Hepatocyte (in vitro differentiated cells): ENCODE results near the gene PDGFRA. TPM values are rescaled to one million over a fixed set of nuclear protein-coding genes. Genes with fewer than 3 reads are reported as not detected.

Source experiments
- DNase-seq: peaks from one replicate; pipeline ENCODE4 v3.0.0-alpha.2; 2016; ENCODE audit warnings: low spot score
- H2AFZ ChIP-seq: fragments of 200-600 bp; sonication (generic); 2 replicates; pipeline ENCODE4 v1.6.0; 2016; ENCODE audit warnings: antibody characterized with exemption, mild to moderate bottlenecking
- H3K27ac ChIP-seq: fragments of 200-600 bp; sonication (generic); 2 replicates; pipeline ENCODE4 v1.5.1; 2016; ENCODE audit warnings: mild to moderate bottlenecking
- H3K27me3 ChIP-seq: fragments of 200-600 bp; sonication (generic); 2 replicates; pipeline ENCODE4 v1.6.1; 2016
- H3K36me3 ChIP-seq: fragments of 200-600 bp; sonication (generic); replicated peaks from 2 replicates; pipeline ENCODE4 v1.5.1; 2016; ENCODE audit warnings: low read depth; ENCODE audit not compliant: insufficient read depth
- H3K4me1 ChIP-seq: fragments of 200-600 bp; sonication (generic); 2 replicates; pipeline ENCODE4 v1.5.1; 2016; ENCODE audit warnings: mild to moderate bottlenecking, moderate library complexity; ENCODE audit not compliant: insufficient read depth
- H3K4me2 ChIP-seq: fragments of 200-600 bp; sonication (generic); 2 replicates; pipeline ENCODE4 v1.6.0; 2016
- H3K4me3 ChIP-seq: fragments of 200-600 bp; sonication (generic); 2 replicates; pipeline ENCODE4 v1.5.1; 2016; ENCODE audit warnings: mild to moderate bottlenecking
- H3K79me2 ChIP-seq: fragments of 200-600 bp; sonication (generic); 2 replicates; pipeline ENCODE4 v1.6.0; 2017; ENCODE audit warnings: mild to moderate bottlenecking
- H3K9me2 ChIP-seq: fragments of 200-600 bp; sonication (generic); replicated peaks from 2 replicates; pipeline ENCODE4 v1.6.0; 2017; ENCODE audit warnings: mild to moderate bottlenecking; ENCODE audit not compliant: insufficient read depth
- H3K9me3 ChIP-seq: fragments of 200-600 bp; sonication (generic); 2 replicates; pipeline ENCODE4 v1.5.1; 2016; ENCODE audit warnings: low read depth, mild to moderate bottlenecking
- H4K20me1 ChIP-seq: fragments of 200-600 bp; sonication (generic); 2 replicates; pipeline ENCODE4 v1.6.0; 2016; ENCODE audit warnings: mild to moderate bottlenecking; ENCODE audit not compliant: insufficient read depth, poor library complexity, severe bottlenecking
- EZH2 ChIP-seq: fragments of 200-600 bp; sonication (generic); IDR thresholded peaks from 2 replicates; pipeline ENCODE4 v1.6.1; 2016; ENCODE audit warnings: antibody characterized with exemption, mild to moderate bottlenecking, borderline replicate concordance
- EZH2phosphoT487 ChIP-seq: fragments of 200-600 bp; sonication (generic); IDR thresholded peaks from one replicate; pipeline ENCODE4 v1.6.1; 2018; ENCODE audit warnings: antibody characterized with exemption, mild to moderate bottlenecking, low read depth, moderate library complexity; ENCODE audit not compliant: unreplicated experiment, severe bottlenecking
- WGBS: methylation state at CpG from one replicate; pipeline ENCODE4 v1.1.6; 2016; ENCODE audit warnings: low lambda C conversion rate; ENCODE audit errors: missing lambda C conversion rate; 5-methylcytosine and 5-hydroxymethylcytosine counted together
- polyA plus RNA-seq: library from polyadenylated mRNA; unstranded; fragments of >200 nt; fragmentation: Nextera tagmentation; extraction: Ambion mirVana; gene quantifications from 2 replicates; pipeline ENCODE4 v1.2.1, GENCODE V29; 2016
- total RNA-seq: library from RNA; depleted of rRNA; stranded (reverse); fragments of >200 nt; gene quantifications from 2 replicates; pipeline ENCODE4 v1.2.3, GENCODE V29; 2014
- TF ChIP-seq, protein P1 (sequence below): fragments of 200-600 bp; sonication (generic); IDR thresholded peaks from 2 replicates; pipeline ENCODE4 v1.5.1; 2016; ENCODE audit warnings: antibody characterized with exemption, mild to moderate bottlenecking; ENCODE audit not compliant: poor library complexity

Gene PDGFRA
- total and polyA plus RNA-seq, 2 experiments from 2014 or later = 36.3 to 117 TPM

DNA sequence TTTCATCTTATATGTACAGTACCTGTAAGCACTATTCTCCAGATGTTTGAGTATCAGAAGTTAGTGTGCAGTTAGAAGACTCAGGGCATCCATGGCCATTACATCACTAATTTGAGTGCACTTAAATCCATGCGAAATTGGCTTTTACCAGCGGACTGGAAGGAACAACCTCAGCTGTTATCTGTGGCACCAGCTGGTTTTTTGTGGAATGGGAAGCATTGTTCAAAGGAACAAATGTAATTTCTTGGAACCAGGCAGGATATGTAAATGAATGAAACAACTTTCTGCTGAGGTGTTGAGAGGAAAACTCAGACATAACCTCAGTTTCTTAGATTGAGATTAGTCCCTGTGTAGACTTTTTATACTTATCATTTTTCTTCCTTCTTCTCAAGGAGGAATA, 60.2 kb downstream of the PDGFRA start:
- Histone ChIP-seq H3K4me3 (no peak overlapping the region), H3K27me3 (no peaks in the 10 kb centered on the region), H4K20me1 (no peaks in the 10 kb centered on the region), H3K9me2 (no peaks in the 10 kb centered on the region), H3K36me3 (peaks cover 7% of the 10 kb centered on the region), H3K9me3 (no peaks in the 10 kb centered on the region), H3K4me2 (no peak overlapping the region), H3K79me2 (no peaks in the 10 kb centered on the region), H2AFZ (no peak overlapping the region), H3K4me1 (no peaks in the 10 kb centered on the region), H3K27ac (no peak overlapping the region)
- TF ChIP-seq EZH2 (no peak), EZH2phosphoT487 (no peak)
- TF ChIP-seq, protein P1, sequence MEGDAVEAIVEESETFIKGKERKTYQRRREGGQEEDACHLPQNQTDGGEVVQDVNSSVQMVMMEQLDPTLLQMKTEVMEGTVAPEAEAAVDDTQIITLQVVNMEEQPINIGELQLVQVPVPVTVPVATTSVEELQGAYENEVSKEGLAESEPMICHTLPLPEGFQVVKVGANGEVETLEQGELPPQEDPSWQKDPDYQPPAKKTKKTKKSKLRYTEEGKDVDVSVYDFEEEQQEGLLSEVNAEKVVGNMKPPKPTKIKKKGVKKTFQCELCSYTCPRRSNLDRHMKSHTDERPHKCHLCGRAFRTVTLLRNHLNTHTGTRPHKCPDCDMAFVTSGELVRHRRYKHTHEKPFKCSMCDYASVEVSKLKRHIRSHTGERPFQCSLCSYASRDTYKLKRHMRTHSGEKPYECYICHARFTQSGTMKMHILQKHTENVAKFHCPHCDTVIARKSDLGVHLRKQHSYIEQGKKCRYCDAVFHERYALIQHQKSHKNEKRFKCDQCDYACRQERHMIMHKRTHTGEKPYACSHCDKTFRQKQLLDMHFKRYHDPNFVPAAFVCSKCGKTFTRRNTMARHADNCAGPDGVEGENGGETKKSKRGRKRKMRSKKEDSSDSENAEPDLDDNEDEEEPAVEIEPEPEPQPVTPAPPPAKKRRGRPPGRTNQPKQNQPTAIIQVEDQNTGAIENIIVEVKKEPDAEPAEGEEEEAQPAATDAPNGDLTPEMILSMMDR = no peak
- DNase-seq = no peak
- 92% methylated on average over 2 of the region's 2 CpGs for WGBS

DNA sequence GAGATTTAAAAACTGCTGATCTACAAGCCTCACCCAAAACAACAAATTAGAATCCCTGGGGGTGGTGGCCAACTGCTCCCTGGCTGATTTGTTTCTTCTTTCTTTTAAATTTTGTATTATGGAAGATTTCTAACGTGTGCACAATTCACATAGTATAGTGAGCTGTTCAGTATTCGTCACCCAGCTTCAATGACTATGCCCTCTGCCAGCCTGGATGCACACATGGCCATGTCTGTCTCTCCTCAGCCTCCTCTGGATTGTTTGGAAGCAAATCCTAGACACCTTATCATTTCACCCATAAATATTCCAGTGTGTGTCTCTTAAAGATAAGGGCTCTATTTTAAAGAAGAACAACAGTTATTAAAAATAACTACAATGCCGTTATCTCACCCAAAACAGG, 61.9 kb downstream of the PDGFRA start:
- Histone ChIP-seq H3K79me2 (no peaks in the 10 kb centered on the region), H3K4me1 (no peaks in the 10 kb centered on the region)
- TF ChIP-seq, protein P1 = no peak
- TF ChIP-seq EZH2 (no peak), EZH2phosphoT487 (no peak)

DNA sequence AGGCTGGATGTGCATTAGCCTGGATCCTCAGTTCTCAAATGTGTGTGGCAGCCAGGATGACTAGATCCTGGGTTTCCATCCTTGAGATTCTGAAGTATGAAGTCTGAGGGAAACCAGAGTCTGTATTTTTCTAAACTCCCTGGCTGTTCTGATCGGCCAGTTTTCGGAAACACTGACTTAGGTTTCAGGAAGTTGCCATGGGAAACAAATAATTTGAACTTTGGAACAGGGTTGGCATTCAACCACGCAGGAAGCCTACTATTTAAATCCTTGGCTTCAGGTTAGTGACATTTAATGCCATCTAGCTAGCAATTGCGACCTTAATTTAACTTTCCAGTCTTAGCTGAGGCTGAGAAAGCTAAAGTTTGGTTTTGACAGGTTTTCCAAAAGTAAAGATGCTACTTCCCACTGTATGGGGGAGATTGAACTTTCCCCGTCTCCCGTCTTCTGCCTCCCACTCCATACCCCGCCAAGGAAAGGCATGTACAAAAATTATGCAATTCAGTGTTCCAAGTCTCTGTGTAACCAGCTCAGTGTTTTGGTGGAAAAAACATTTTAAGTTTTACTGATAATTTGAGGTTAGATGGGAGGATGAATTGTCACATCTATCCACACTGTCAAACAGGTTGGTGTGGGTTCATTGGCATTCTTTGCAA, 67.6 kb downstream of the PDGFRA start:
- 83% methylated on average over 7 of the region's 7 CpGs for WGBS
- DNase-seq = no peak

More for the DNA sequence above, 61.9 kb downstream of the PDGFRA start:
- Histone ChIP-seq H4K20me1 (no peaks in the 10 kb centered on the region), H3K27ac (no peak overlapping the region), H3K27me3 (no peaks in the 10 kb centered on the region), H3K9me3 (no peaks in the 10 kb centered on the region), H3K4me2 (no peak overlapping the region), H2AFZ (no peak overlapping the region), H3K9me2 (no peaks in the 10 kb centered on the region), H3K36me3 (peaks cover 7% of the 10 kb centered on the region), H3K4me3 (no peak overlapping the region)
- DNase-seq = no peak
- WGBS = 94% methylated on average over 3 of the region's 3 CpGs

More for the DNA sequence above, 67.6 kb downstream of the PDGFRA start:
- H3K27me3 ChIP-seq = no peaks in the 10 kb centered on the region
- H4K20me1 ChIP-seq = no peaks in the 10 kb centered on the region
- no peaks in the 10 kb centered on the region for H3K9me3 ChIP-seq
- no peak overlapping the region for H3K4me2 ChIP-seq
- TF ChIP-seq EZH2 (no peak), EZH2phosphoT487 (no peak)
- TF ChIP-seq, protein P1 = no peak
- no peaks in the 10 kb centered on the region for H3K79me2 ChIP-seq
- no peak overlapping the region for H2AFZ ChIP-seq
- H3K9me2 ChIP-seq = no peaks in the 10 kb centered on the region
- H3K4me1 ChIP-seq = no peaks in the 10 kb centered on the region
- H3K4me3 ChIP-seq = no peak overlapping the region
- H3K27ac ChIP-seq = no peak overlapping the region
- H3K36me3 ChIP-seq = no peaks in the 10 kb centered on the region
